BLaER1 (cell line): Measurements from ENCODE around the gene STPG3.

ENCODE experiments used
- H3K27ac ChIP-seq: shearing (Covaris generic); formaldehyde crosslinking; 2 replicates; pipeline ENCODE4 v1.8.1; 2022
- H3K27me3 ChIP-seq: shearing (Covaris generic); formaldehyde crosslinking; 2 replicates; pipeline ENCODE4 v1.8.1; 2022
- H3K36me3 ChIP-seq: shearing (Covaris generic); formaldehyde crosslinking; 2 replicates; pipeline ENCODE4 v1.8.1; 2022
- H3K4me1 ChIP-seq: shearing (Covaris generic); formaldehyde crosslinking; 2 replicates; pipeline ENCODE4 v1.8.1; 2022
- H3K4me2 ChIP-seq: shearing (Covaris generic); formaldehyde crosslinking; 2 replicates; pipeline ENCODE4 v1.8.1; 2022
- H3K4me3 ChIP-seq: shearing (Covaris generic); formaldehyde crosslinking; 2 replicates; pipeline ENCODE4 v1.8.1; 2022
- H3K9ac ChIP-seq: shearing (Covaris generic); formaldehyde crosslinking; 2 replicates; pipeline ENCODE4 v1.8.1; 2022
- H3K9me3 ChIP-seq: shearing (Covaris generic); formaldehyde crosslinking; 2 replicates; pipeline ENCODE4 v1.8.1; 2022
- H4K20me1 ChIP-seq: shearing (Covaris generic); formaldehyde crosslinking; 2 replicates; pipeline ENCODE4 v1.8.1; 2022
- Cebpa-rat ChIP-seq: shearing (Covaris generic); IDR thresholded peaks from 2 replicates; pipeline ENCODE4 v1.8.1; 2022

The STPG3 gene

GRCh38 chr9:137215196-137215986 is 35.7 kb upstream of the STPG3 start:
- Histone ChIP-seq H3K27ac (no peak overlapping the region), H4K20me1 (peaks cover 6% of the 10 kb centered on the region; the same call in 1 of the 2 replicates), H3K36me3 (peaks cover 73% of the 10 kb centered on the region), H3K4me3 (no peak overlapping the region), H3K4me1 (peaks cover 40% of the 10 kb centered on the region), H3K9ac (no peak overlapping the region), H3K27me3 (no peaks in the 10 kb centered on the region), H3K4me2 (no peak overlapping the region), H3K9me3 (no peaks in the 10 kb centered on the region)
- TF ChIP-seq Cebpa-rat = no peak

- Histone ChIP-seq H3K4me2 (peak overlapping the region; percentile 64), H3K27ac (peak overlapping the region; percentile 63), H3K9ac (0 out of 2 replicates have a peak overlapping the region, but pooled peaks have one; percentile 29), H3K27me3 (no peaks in the 10 kb centered on the region), H3K4me1 (peaks cover 34% of the 10 kb centered on the region), H4K20me1 (peaks cover 8% of the 10 kb centered on the region; the same call in 1 of the 2 replicates), H3K9me3 (no peaks in the 10 kb centered on the region), H3K36me3 (peaks cover 73% of the 10 kb centered on the region), H3K4me3 (no peak overlapping the region)
- no peak for TF ChIP-seq Cebpa-rat
These were observed 34.7 kb upstream of the STPG3 start for GRCh38 chr9:137216188-137216965.

GRCh38 chr9:137217276-137218211 is 33.5 kb upstream of the STPG3 start:
- Histone ChIP-seq H3K36me3 (peaks cover 68% of the 10 kb centered on the region), H3K4me1 (peaks cover 28% of the 10 kb centered on the region), H3K4me2 (peak overlapping the region; percentile 64), H3K9me3 (no peaks in the 10 kb centered on the region), H3K27ac (peak overlapping the region; percentile 63), H4K20me1 (peaks cover 8% of the 10 kb centered on the region; the same call in 1 of the 2 replicates), H3K9ac (peak overlapping the region; percentile 65), H3K27me3 (no peaks in the 10 kb centered on the region), H3K4me3 (peak overlapping the region; percentile 19; the same call in 1 of the 2 replicates)
- no peak for TF ChIP-seq Cebpa-rat

- Histone ChIP-seq H3K36me3 (peaks cover 63% of the 10 kb centered on the region), H3K4me2 (peak overlapping the region; percentile 64; the same call in 1 of the 2 replicates), H3K9ac (no peak overlapping the region), H4K20me1 (peaks cover 8% of the 10 kb centered on the region; the same call in 1 of the 2 replicates), H3K4me3 (no peak overlapping the region), H3K27ac (0 out of 2 replicates have a peak overlapping the region, but pooled peaks have one; percentile 63), H3K9me3 (no peaks in the 10 kb centered on the region), H3K27me3 (no peaks in the 10 kb centered on the region), H3K4me1 (peaks cover 33% of the 10 kb centered on the region)
- no peak for TF ChIP-seq Cebpa-rat
These were observed 32.8 kb upstream of the STPG3 start for GRCh38 chr9:137218212-137218753.

GRCh38 chr9:137218754-137219271 is 32.3 kb upstream of the STPG3 start:
- Histone ChIP-seq H4K20me1 (peaks cover 8% of the 10 kb centered on the region; the same call in 1 of the 2 replicates), H3K27ac (no peak overlapping the region), H3K36me3 (peaks cover 58% of the 10 kb centered on the region), H3K4me2 (no peak overlapping the region), H3K4me3 (no peak overlapping the region), H3K27me3 (no peaks in the 10 kb centered on the region), H3K9ac (no peak overlapping the region), H3K4me1 (peaks cover 35% of the 10 kb centered on the region), H3K9me3 (no peaks in the 10 kb centered on the region)
- TF ChIP-seq Cebpa-rat = no peak

- no peak for TF ChIP-seq Cebpa-rat
- H3K9ac ChIP-seq = 0 out of 2 replicates have a peak overlapping the region, but pooled peaks have one; percentile 34
- H3K36me3 ChIP-seq = peaks cover 47% of the 10 kb centered on the region
- no peak overlapping the region for H3K4me3 ChIP-seq
- H3K9me3 ChIP-seq = no peaks in the 10 kb centered on the region
- no peak overlapping the region for H3K27ac ChIP-seq
- peaks cover 45% of the 10 kb centered on the region for H3K4me1 ChIP-seq
- H3K4me2 ChIP-seq = no peak overlapping the region
- H4K20me1 ChIP-seq = peaks cover 8% of the 10 kb centered on the region; the same call in 1 of the 2 replicates
- no peaks in the 10 kb centered on the region for H3K27me3 ChIP-seq
These were observed 31.2 kb upstream of the STPG3 start for GRCh38 chr9:137219757-137220316.

GRCh38 chr9:137220317-137221094 is 30.6 kb upstream of the STPG3 start:
- Histone ChIP-seq H3K4me2 (no peak overlapping the region), H4K20me1 (peaks cover 8% of the 10 kb centered on the region; the same call in 1 of the 2 replicates), H3K27me3 (no peaks in the 10 kb centered on the region), H3K27ac (no peak overlapping the region), H3K9me3 (no peaks in the 10 kb centered on the region), H3K4me3 (no peak overlapping the region), H3K9ac (no peak overlapping the region), H3K4me1 (peaks cover 52% of the 10 kb centered on the region), H3K36me3 (peaks cover 41% of the 10 kb centered on the region)
- TF ChIP-seq Cebpa-rat = no peak

- Histone ChIP-seq H4K20me1 (peaks cover 8% of the 10 kb centered on the region; the same call in 1 of the 2 replicates), H3K36me3 (peaks cover 35% of the 10 kb centered on the region), H3K27me3 (no peaks in the 10 kb centered on the region), H3K27ac (no peak overlapping the region), H3K9ac (no peak overlapping the region), H3K4me2 (peak overlapping the region; percentile 100), H3K4me1 (peaks cover 56% of the 10 kb centered on the region), H3K4me3 (peak overlapping the region; percentile 84), H3K9me3 (no peaks in the 10 kb centered on the region)
- no peak for TF ChIP-seq Cebpa-rat
These were observed 30.0 kb upstream of the STPG3 start for GRCh38 chr9:137221095-137221505.
